NT2/D1 (cell line): ENCODE measurements around the gene MARCHF3.

Source experiments
- DNase-seq: peaks from one replicate; pipeline ENCODE4 v3.0.0-alpha.2; 2011; ENCODE audit warnings: low read depth, low spot score
- H3K27me3 ChIP-seq: 2 replicates; pipeline ENCODE4 v1.6.0; 2011; ENCODE audit warnings: mild to moderate bottlenecking; ENCODE audit not compliant: insufficient read length, insufficient read depth
- H3K36me3 ChIP-seq: 2 replicates; pipeline ENCODE4 v1.6.1; 2011; ENCODE audit warnings: mild to moderate bottlenecking, low read length, mixed read lengths; ENCODE audit not compliant: insufficient read depth, insufficient read length
- H3K4me1 ChIP-seq: 2 replicates; pipeline ENCODE4 v1.5.1; 2011; ENCODE audit not compliant: insufficient read depth, insufficient read length
- H3K4me3 ChIP-seq: 2 replicates; pipeline ENCODE4 v1.5.1; 2011; ENCODE audit warnings: low read depth; ENCODE audit not compliant: insufficient read length
- H3K9ac ChIP-seq: 2 replicates; pipeline ENCODE4 v1.6.0; 2011; ENCODE audit warnings: low read depth; ENCODE audit not compliant: insufficient read length
- H3K9me3 ChIP-seq: 2 replicates; pipeline ENCODE4 v1.5.1; 2011; ENCODE audit warnings: mild to moderate bottlenecking, low read length; ENCODE audit not compliant: insufficient read depth
- SUZ12 ChIP-seq: IDR thresholded peaks from 2 replicates; pipeline ENCODE4 v1.6.1; 2011; ENCODE audit not compliant: insufficient read length, insufficient read depth; ENCODE audit errors: extremely low read depth
- YY1 ChIP-seq: IDR thresholded peaks from 2 replicates; pipeline ENCODE4 v1.6.1; 2011; ENCODE audit not compliant: insufficient read length, insufficient read depth
- ZNF274 ChIP-seq: IDR thresholded peaks from 2 replicates; pipeline ENCODE4 v1.6.1; 2011; ENCODE audit warnings: mild to moderate bottlenecking, low read depth, low read length

The MARCHF3 gene

DNA sequence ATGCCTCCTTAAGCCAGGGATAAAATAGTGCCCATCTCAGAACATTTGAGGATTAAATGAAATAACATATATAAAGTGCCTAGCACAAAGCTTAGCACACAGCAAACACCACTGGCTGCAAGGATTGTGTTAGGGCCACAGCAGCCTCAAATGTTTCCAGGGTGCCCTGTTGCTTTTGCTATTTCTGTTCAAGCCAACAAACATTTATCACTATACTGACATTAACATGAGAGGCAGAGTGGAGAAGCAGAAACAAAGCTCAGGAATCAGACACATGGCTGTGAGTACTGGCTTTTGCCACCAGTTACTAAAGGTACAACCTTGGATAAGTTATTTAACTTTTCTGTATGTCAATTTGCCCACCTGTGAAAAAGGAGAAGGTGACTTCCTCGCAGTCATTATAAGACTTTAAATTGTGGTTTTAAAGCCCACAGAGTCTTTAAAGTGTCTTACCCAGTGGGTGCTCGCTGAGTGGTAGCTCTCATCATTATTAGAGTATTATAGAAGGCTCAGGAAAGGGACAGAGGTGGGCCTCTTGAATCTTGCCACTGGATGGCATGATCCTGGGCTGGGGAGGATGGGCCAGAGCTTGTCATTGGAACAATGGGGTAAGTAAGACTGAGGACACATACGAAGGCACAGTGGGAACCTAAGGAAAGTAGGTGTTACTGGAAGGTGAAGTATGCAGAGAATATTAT is 98.2 kb downstream of the MARCHF3 start:
- no peak overlapping the region for H3K9ac ChIP-seq
- H3K36me3 ChIP-seq, result no peaks in the 10 kb centered on the region
- no peaks in the 10 kb centered on the region for H3K4me1 ChIP-seq
- TF ChIP-seq ZNF274, result no peak
- TF ChIP-seq YY1, result no peak
- no peak for TF ChIP-seq SUZ12
- DNase-seq, result no peak
- H3K4me3 ChIP-seq, result no peak overlapping the region
- H3K27me3 ChIP-seq, result no peaks in the 10 kb centered on the region
- no peaks in the 10 kb centered on the region for H3K9me3 ChIP-seq

DNA sequence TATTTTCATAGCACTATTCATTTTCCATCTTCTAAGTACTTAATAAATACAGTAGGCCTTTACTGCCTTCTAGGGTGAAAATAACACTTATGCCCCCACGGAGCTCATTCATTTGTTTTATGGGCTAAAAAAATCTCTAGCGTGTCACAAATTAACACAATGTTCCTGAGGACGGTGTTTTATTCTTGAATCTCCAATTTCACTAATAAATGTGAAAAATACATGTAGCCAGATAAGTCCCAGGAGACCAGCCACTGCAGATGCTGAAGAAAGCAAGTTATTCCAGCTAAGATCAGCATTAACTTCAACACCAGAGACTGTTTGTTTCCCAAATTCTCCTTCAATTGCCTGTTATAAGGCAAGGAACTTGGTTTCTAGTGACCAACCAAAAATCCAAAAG is 102.3 kb downstream of the MARCHF3 start:
- no peak for DNase-seq
- TF ChIP-seq SUZ12 (no peak), YY1 (no peak), ZNF274 (no peak)
- no peak overlapping the region for H3K4me3 ChIP-seq

DNA sequence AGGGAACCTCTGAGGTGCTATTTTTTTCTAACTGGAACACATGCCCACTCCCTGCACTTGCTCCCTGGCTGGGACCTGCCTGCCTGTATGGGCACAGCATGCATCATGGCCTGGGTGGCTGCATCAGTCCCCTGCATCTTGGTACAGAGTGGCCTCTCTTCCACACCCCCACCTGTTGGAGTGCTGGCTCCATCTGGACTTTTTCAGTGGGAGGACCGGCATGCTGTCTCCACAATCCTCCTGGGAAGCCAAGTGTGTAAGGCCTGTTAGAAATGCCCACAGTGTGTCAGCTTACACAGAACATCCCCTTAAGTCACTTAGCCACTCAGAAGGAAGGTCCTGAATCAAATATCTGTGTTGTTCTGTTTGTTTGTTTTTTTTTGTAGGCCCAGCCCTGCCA is 102.9 kb downstream of the MARCHF3 start:
- H3K4me3 ChIP-seq, result no peak overlapping the region
- TF ChIP-seq ZNF274, result no peak
- no peak for TF ChIP-seq YY1
- TF ChIP-seq SUZ12, result no peak
- no peaks in the 10 kb centered on the region for H3K9me3 ChIP-seq
- H3K9ac ChIP-seq, result no peak overlapping the region
- no peaks in the 10 kb centered on the region for H3K4me1 ChIP-seq
- no peaks in the 10 kb centered on the region for H3K36me3 ChIP-seq
- no peak for DNase-seq
- H3K27me3 ChIP-seq, result no peaks in the 10 kb centered on the region

More for the DNA sequence above, 102.3 kb downstream of the MARCHF3 start:
- H3K9ac ChIP-seq, result no peak overlapping the region
- no peaks in the 10 kb centered on the region for H3K27me3 ChIP-seq
- H3K9me3 ChIP-seq, result no peaks in the 10 kb centered on the region
- H3K4me1 ChIP-seq, result no peaks in the 10 kb centered on the region
- no peaks in the 10 kb centered on the region for H3K36me3 ChIP-seq

DNA sequence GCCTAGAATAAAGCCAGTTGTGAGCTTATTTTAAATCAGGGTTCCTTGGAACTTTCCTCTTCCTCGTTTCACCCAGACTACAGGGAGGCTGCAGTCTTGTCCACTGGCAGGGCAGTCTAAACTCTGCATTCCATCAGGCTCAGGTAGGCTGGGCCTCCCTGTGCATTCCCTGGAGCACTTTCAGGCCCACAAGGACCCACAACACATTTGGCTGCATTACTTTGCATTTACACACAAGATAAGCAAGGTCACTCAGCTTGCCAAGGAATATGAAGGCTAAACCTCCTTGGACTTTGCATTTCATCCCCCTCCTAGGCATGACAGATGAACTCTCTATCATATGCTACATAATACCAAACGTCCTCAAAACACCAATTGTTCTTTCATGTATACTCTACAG is 104.2 kb downstream of the MARCHF3 start:
- Histone ChIP-seq H3K27me3 (no peaks in the 10 kb centered on the region), H3K4me3 (no peak overlapping the region), H3K9ac (no peak overlapping the region), H3K4me1 (no peaks in the 10 kb centered on the region), H3K36me3 (no peaks in the 10 kb centered on the region), H3K9me3 (no peaks in the 10 kb centered on the region)
- TF ChIP-seq SUZ12 (no peak), ZNF274 (no peak), YY1 (no peak)
- DNase-seq, result no peak

DNA sequence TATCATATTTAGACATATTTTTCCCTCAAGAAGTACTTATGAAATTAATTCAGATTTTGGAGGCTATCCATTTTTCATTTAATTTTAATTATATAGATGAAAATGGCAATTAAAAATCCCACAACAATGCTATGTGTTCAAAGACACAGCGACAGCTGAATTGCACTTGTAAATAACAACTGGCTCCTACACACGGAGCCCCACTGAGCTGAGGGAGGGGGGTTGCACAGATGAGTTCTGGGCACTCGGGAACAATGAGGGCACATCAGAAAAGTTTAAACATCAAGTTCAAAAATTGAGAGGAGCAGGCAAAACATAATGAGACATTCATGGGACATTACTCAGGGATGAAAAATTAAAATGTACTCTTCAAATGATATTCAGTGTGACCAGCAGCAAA is 104.9 kb downstream of the MARCHF3 start:
- Histone ChIP-seq H3K9ac (no peak overlapping the region), H3K36me3 (no peaks in the 10 kb centered on the region), H3K4me3 (no peak overlapping the region), H3K4me1 (no peaks in the 10 kb centered on the region), H3K9me3 (no peaks in the 10 kb centered on the region), H3K27me3 (no peaks in the 10 kb centered on the region)
- no peak for DNase-seq
- TF ChIP-seq YY1, result no peak
- no peak for TF ChIP-seq SUZ12
- TF ChIP-seq ZNF274, result no peak

DNA sequence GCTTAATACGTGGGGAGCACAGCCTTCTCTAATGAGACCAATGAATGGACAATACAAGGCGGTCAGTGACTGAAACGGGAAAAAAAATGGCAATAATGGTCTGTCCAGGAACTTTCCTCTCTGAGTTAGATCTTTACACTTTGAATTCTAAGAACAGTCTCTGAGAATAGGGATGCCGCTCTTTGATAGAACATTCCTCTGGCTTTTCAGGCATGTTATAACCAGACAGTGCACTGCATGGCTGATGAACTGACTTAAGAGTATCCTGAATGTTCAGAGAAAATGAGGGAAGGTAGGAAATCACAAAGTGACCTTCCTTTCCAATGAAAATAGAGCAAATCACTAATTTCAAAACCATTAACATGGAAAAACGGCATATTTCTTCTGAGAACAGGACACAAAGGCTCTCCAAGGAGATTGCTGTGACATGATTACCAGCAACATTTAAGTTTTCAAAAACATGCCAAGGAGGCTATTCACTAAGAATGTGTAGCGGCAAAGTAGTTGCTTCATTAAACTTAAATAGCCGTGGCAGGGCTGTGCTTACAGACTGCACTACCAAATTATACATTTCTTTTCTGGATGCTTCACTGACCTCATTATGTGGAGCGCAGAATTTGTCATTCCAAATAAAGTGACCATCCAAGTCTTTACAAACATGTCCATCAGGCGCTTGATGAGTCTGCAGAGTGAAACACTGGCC is 105.9 kb downstream of the MARCHF3 start:
- Histone ChIP-seq H3K36me3 (no peaks in the 10 kb centered on the region), H3K9ac (no peak overlapping the region), H3K27me3 (no peaks in the 10 kb centered on the region), H3K4me3 (no peak overlapping the region), H3K4me1 (no peaks in the 10 kb centered on the region), H3K9me3 (no peaks in the 10 kb centered on the region)
- no peak for DNase-seq
- no peak for TF ChIP-seq YY1
- TF ChIP-seq ZNF274, result no peak
- TF ChIP-seq SUZ12, result no peak

DNA sequence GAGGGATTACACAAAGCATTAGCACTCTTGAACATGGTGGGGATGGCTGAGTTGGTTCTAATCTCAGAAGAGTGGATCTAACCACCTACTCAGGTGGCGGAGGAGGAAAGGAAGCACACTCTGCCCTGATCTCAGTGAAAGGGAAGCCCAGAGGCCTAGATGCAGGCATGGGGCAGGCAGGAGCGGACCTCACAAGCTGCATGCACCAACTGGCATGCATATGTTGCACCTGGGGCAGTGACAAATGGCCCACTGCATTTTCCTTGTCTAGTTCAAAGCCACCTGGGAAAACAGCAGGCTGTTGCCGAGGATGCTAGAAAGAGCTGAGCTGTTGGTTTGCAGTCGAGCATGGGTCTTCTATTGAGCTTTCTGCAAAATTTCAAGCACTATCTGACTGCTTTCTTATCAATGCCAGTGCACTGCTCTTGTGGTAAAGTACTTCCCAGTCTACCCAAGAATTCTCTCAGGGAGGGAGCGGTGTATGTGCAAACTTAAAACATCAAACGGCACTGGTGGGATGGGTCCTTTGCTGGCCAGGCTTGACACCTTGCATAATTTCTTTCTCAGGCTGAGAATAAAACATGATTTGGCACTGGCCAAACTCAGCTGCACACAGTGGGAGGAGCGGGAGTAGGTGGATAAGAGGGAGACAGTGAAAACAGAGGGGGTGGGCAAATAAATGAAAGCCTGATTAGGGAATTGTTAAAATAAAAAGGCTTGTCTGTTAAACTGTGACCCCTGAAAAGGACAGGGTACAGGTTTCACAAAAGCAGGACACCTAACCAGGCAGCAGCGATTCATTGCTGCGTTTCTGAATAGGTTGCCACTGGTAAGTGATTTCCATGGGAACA is 108.9 kb downstream of the MARCHF3 start:
- TF ChIP-seq YY1 (no peak), SUZ12 (no peak), ZNF274 (no peak)
- H3K36me3 ChIP-seq, result no peaks in the 10 kb centered on the region
- H3K9ac ChIP-seq, result no peak overlapping the region
- H3K27me3 ChIP-seq, result no peaks in the 10 kb centered on the region
- no peak for DNase-seq
- H3K4me3 ChIP-seq, result no peak overlapping the region
- no peaks in the 10 kb centered on the region for H3K9me3 ChIP-seq
- no peaks in the 10 kb centered on the region for H3K4me1 ChIP-seq
